GM12865 (cell line): Measurements from ENCODE around the gene DHX15.

Experiments
- DNase-seq: peaks from one replicate; pipeline ENCODE4 v3.0.0; 2010; ENCODE audit warnings: low read depth
- H3K4me3 ChIP-seq: 2 replicates; pipeline ENCODE4 v1.5.1; 2011; ENCODE audit warnings: mild to moderate bottlenecking, low read depth, low read length, control low read depth
- CTCF ChIP-seq: IDR thresholded peaks from 2 replicates; pipeline ENCODE4 v1.5.1; 2011; ENCODE audit warnings: low read length, control low read depth, low read depth, inconsistent platforms; ENCODE audit not compliant: insufficient read depth; ENCODE audit errors: missing control alignments

DHX15 gene

GRCh38 chr4:24529555-24529954 lies 54.8 kb downstream of the DHX15 start:
- TF ChIP-seq CTCF, result no peak
- H3K4me3 ChIP-seq, result no peak overlapping the region

GRCh38 chr4:24527371-24527770 lies 57.0 kb downstream of the DHX15 start:
- TF ChIP-seq CTCF, result no peak
- DNase-seq, result no peak
- no peak overlapping the region for H3K4me3 ChIP-seq

More at GRCh38 chr4:24529555-24529954, 54.8 kb downstream of the DHX15 start:
- DNase-seq, result no peak

- no peak overlapping the region for H3K4me3 ChIP-seq
- no peak for TF ChIP-seq CTCF
- DNase-seq, result no peak
These were observed 62.8 kb downstream of the DHX15 start for GRCh38 chr4:24521544-24521943.

- TF ChIP-seq CTCF, result no peak
- H3K4me3 ChIP-seq, result no peak overlapping the region
- no peak for DNase-seq
These were observed 64.7 kb downstream of the DHX15 start for GRCh38 chr4:24519649-24520048.

- no peak for DNase-seq
- no peak for TF ChIP-seq CTCF
These were observed 66.7 kb downstream of the DHX15 start for GRCh38 chr4:24517676-24518075.

GRCh38 chr4:24516926-24517325 lies 67.4 kb downstream of the DHX15 start:
- TF ChIP-seq CTCF, result no peak
- DNase-seq, result no peak
- H3K4me3 ChIP-seq, result no peak overlapping the region

More at GRCh38 chr4:24517676-24518075, 66.7 kb downstream of the DHX15 start:
- no peak overlapping the region for H3K4me3 ChIP-seq

GRCh38 chr4:24515698-24516097 lies 68.7 kb downstream of the DHX15 start:
- no peak overlapping the region for H3K4me3 ChIP-seq
- no peak for TF ChIP-seq CTCF
- DNase-seq, result no peak
